H1 (cell line): ENCODE results near the gene DNAJA1. TPM values are rescaled to one million over a fixed set of nuclear protein-coding genes. Genes with fewer than 3 reads are reported as not detected.

ENCODE experiments used
- CTCF ChIA-PET: fragments of 300-600 bp; sonication (Branson Sonifier 250); formaldehyde crosslinking; loops from one replicate; lab custom pipeline; 2021; ENCODE audit not compliant: partially characterized antibody; lab: Charles Lee
- POLR2A ChIA-PET: fragments of 300-600 bp; sonication (Branson Sonifier 250); formaldehyde crosslinking; loops from one replicate; lab custom pipeline; 2021; ENCODE audit warnings: inconsistent platforms; ENCODE audit not compliant: partially characterized antibody; lab: Charles Lee
- DNase-seq, 2 experiments: peaks; one replicate each; pipeline versions ENCODE4 v3.0.0 to v3.0.0-alpha.2; 2010 to 2022; ENCODE audit warnings: low spot score in 2 of 2, low read depth in 1 of 2, mixed read lengths in 1 of 2
- FAIRE-seq: peaks from 2 replicates; lab custom pipeline; 2011; peaks lifted over from hg19 to GRCh38; lab: Jason Lieb, UNC
- H2AFZ ChIP-seq: 2 replicates; pipeline ENCODE4 v1.8.1; 2012; ENCODE audit warnings: low read length, inconsistent platforms
- H2AK5ac ChIP-seq: 2 replicates; pipeline ENCODE4 v1.6.1; 2013; ENCODE audit warnings: low read depth, low read length
- H2BK120ac ChIP-seq: replicated peaks from 2 replicates; pipeline ENCODE3; 2013; ENCODE audit warnings: low read depth, low read length, inconsistent platforms
- H2BK12ac ChIP-seq: 2 replicates; pipeline ENCODE4 v1.6.1; 2013; ENCODE audit warnings: low read depth, low read length
- H2BK15ac ChIP-seq: 2 replicates; pipeline ENCODE4 v1.6.1; 2013; ENCODE audit warnings: low read length
- H2BK20ac ChIP-seq: 2 replicates; pipeline ENCODE4 v1.6.1; 2013; ENCODE audit warnings: low read length
- H2BK5ac ChIP-seq: 2 replicates; pipeline ENCODE4 v1.6.1; 2013; ENCODE audit warnings: low read depth, low read length
- H3K14ac ChIP-seq: 2 replicates; pipeline ENCODE4 v1.6.1; 2013; ENCODE audit warnings: inconsistent platforms; ENCODE audit not compliant: insufficient read length
- H3K18ac ChIP-seq: 2 replicates; pipeline ENCODE4 v1.6.1; 2013; ENCODE audit warnings: low read length; ENCODE audit errors: extremely low read depth
- H3K23ac ChIP-seq: 2 replicates; pipeline ENCODE4 v1.6.1; 2013; ENCODE audit warnings: inconsistent platforms; ENCODE audit not compliant: insufficient read length
- H3K23me2 ChIP-seq: 2 replicates; pipeline ENCODE4 v1.6.1; 2013; ENCODE audit warnings: low read depth, low read length
- H3K27ac ChIP-seq: 2 replicates; pipeline ENCODE4 v1.6.1; 2011; ENCODE audit warnings: low read depth, low read length, inconsistent platforms
- H3K27me3 ChIP-seq, 4 experiments: replicated peaks in 1 of 4; 1 replicate in 1 of 4; 2 replicates in 3 of 4; pipeline versions ENCODE4 v1.6.1 to v1.8.1; 2011 to 2013; ENCODE audit warnings: low read length in 3 of 4, mild to moderate bottlenecking in 3 of 4, inconsistent platforms in 2 of 4, mixed read lengths in 2 of 4, moderate library complexity in 1 of 4; ENCODE audit not compliant: control insufficient read depth in 3 of 4, insufficient read depth in 3 of 4; ENCODE audit errors: extremely low read depth in 1 of 4
- H3K36me3 ChIP-seq, 4 experiments: 2 replicates each; pipeline versions ENCODE4 v1.6.1 to v1.8.1; 2011 to 2013; ENCODE audit warnings: mild to moderate bottlenecking in 4 of 4, low read length in 3 of 4, moderate library complexity in 2 of 4, control low read depth in 1 of 4, inconsistent platforms in 1 of 4; ENCODE audit not compliant: insufficient read depth in 4 of 4, control insufficient read depth in 2 of 4
- H3K4ac ChIP-seq: replicated peaks from 2 replicates; pipeline ENCODE3; 2013; ENCODE audit warnings: low read length, low read depth, mixed read lengths, inconsistent platforms; ENCODE audit not compliant: insufficient read length
- H3K4me1 ChIP-seq, 4 experiments: replicated peaks in 1 of 4; 1 replicate in 1 of 4; 2 replicates in 3 of 4; pipeline versions ENCODE4 v1.6.1 to v1.8.1; 2011 to 2013; ENCODE audit warnings: low read length in 3 of 4, inconsistent platforms in 2 of 4, mixed read lengths in 1 of 4; ENCODE audit not compliant: insufficient read depth in 4 of 4, control insufficient read depth in 3 of 4
- H3K4me2 ChIP-seq, 2 experiments: 2 replicates each; pipeline versions ENCODE4 v1.6.1 to v1.8.1; 2011 to 2013; ENCODE audit warnings: low read depth in 2 of 2, low read length in 2 of 2, control low read depth in 1 of 2, inconsistent platforms in 1 of 2, mild to moderate bottlenecking in 1 of 2; ENCODE audit not compliant: insufficient read depth in 1 of 2
- H3K4me3 ChIP-seq, 4 experiments: fragments of 200-600, 300-600 bp in 1 of 4; sonication (generic), shearing (Covaris generic), sonication (Bioruptor Twin) in 1 of 4; 2 replicates each; pipeline versions ENCODE4 v1.5.1 to v1.8.1; 2011 to 2016; ENCODE audit warnings: low read length in 4 of 4, low read depth in 3 of 4, control low read depth in 2 of 4, inconsistent platforms in 2 of 4, mild to moderate bottlenecking in 2 of 4, mixed read lengths in 1 of 4, moderate library complexity in 1 of 4; ENCODE audit not compliant: insufficient read depth in 2 of 4; ENCODE audit errors: extremely low read depth in 1 of 4
- H3K56ac ChIP-seq: replicated peaks from 2 replicates; pipeline ENCODE3; 2013; ENCODE audit warnings: low read depth, mild to moderate bottlenecking, mixed read lengths, low read length, inconsistent platforms; ENCODE audit not compliant: insufficient read length
- H3K79me1 ChIP-seq: 2 replicates; pipeline ENCODE4 v1.6.1; 2013; ENCODE audit warnings: low read depth, low read length, control low read depth
- H3K79me2 ChIP-seq, 2 experiments: 2 replicates each; pipeline versions ENCODE4 v1.6.1 to v1.8.1; 2012 to 2013; ENCODE audit warnings: low read length in 2 of 2, mild to moderate bottlenecking in 2 of 2, inconsistent platforms in 1 of 2; ENCODE audit not compliant: insufficient read depth in 2 of 2, control insufficient read depth in 1 of 2
- H3K9ac ChIP-seq, 4 experiments: replicated peaks in 1 of 4; 1 replicate in 1 of 4; 2 replicates in 3 of 4; pipeline versions ENCODE4 v1.6.1 to v1.8.1; 2011 to 2013; ENCODE audit warnings: low read depth in 3 of 4, low read length in 3 of 4, control low read depth in 2 of 4, mild to moderate bottlenecking in 2 of 4, moderate library complexity in 2 of 4, inconsistent platforms in 1 of 4; ENCODE audit errors: extremely low read depth in 1 of 4
- H3K9me3 ChIP-seq, 2 experiments: 2 replicates each; pipeline versions ENCODE4 v1.6.1 to v1.8.1; 2012 to 2013; ENCODE audit warnings: mild to moderate bottlenecking in 2 of 2, moderate library complexity in 2 of 2, control low read depth in 1 of 2, inconsistent platforms in 1 of 2, low read depth in 1 of 2, low read length in 1 of 2, mixed read lengths in 1 of 2; ENCODE audit not compliant: insufficient read depth in 2 of 2
- H4K20me1 ChIP-seq, 2 experiments: replicated peaks in 1 of 2; 2 replicates each; pipeline versions ENCODE3 to v1.8.1; 2011 to 2013; ENCODE audit warnings: inconsistent platforms in 2 of 2, low read length in 2 of 2, mild to moderate bottlenecking in 1 of 2; ENCODE audit not compliant: insufficient read depth in 2 of 2, control insufficient read depth in 1 of 2
- H4K5ac ChIP-seq: 2 replicates; pipeline ENCODE4 v1.6.1; 2013; ENCODE audit warnings: low read length, low read depth, mixed read lengths, inconsistent platforms; ENCODE audit not compliant: insufficient read length
- H4K8ac ChIP-seq: 2 replicates; pipeline ENCODE4 v1.8.0; 2013; ENCODE audit warnings: mild to moderate bottlenecking, moderate library complexity, low read length, inconsistent platforms; ENCODE audit not compliant: insufficient read depth; ENCODE audit errors: extremely low read depth
- H4K91ac ChIP-seq: replicated peaks from 2 replicates; pipeline ENCODE3; 2013; ENCODE audit warnings: low read length, mixed read lengths, inconsistent platforms; ENCODE audit not compliant: insufficient read length
- CBX5 ChIP-seq: fragments of 300-800, 300-1000 bp; sonication (generic); IDR thresholded peaks from 2 replicates; pipeline ENCODE4 v1.7.1; 2016; ENCODE audit warnings: antibody characterized with exemption, low read length, low read depth
- EGR1 ChIP-seq: IDR thresholded peaks from 2 replicates; pipeline ENCODE4 v1.6.1; 2011; ENCODE audit warnings: low read depth, low read length, borderline replicate concordance
- JUN ChIP-seq: IDR thresholded peaks from 2 replicates; pipeline ENCODE4 v1.6.1; 2011; ENCODE audit warnings: low read depth, mild to moderate bottlenecking, improper control_type of control experiment, low read length
- SP2 ChIP-seq: IDR thresholded peaks from 2 replicates; pipeline ENCODE4 v1.6.1; 2012; ENCODE audit warnings: mild to moderate bottlenecking, low read length, inconsistent platforms
- TCF12 ChIP-seq: IDR thresholded peaks from 2 replicates; pipeline ENCODE4 v1.6.1; 2011; ENCODE audit warnings: low read depth, mild to moderate bottlenecking, low read length
- WGBS, 2 experiments: shearing (Covaris generic) in 1 of 2; methylation state at CpG; one replicate each; pipeline versions ENCODE4 v1.1.6 to v1.1.7; 2013 to 2015; ENCODE audit warnings: low lambda C conversion rate in 2 of 2, mixed read lengths in 2 of 2, inconsistent platforms in 1 of 2, low coverage in 1 of 2, missing lambda C conversion rate in 1 of 2; ENCODE audit not compliant: insufficient replicate concordance in 2 of 2, insufficient coverage in 1 of 2, insufficient read length in 1 of 2; ENCODE audit errors: extremely low coverage in 1 of 2, missing lambda C conversion rate in 1 of 2; 5-methylcytosine and 5-hydroxymethylcytosine counted together
- polyA plus RNA-seq, 7 experiments: library from polyadenylated mRNA; depleted of rRNA in 3 of 7; stranded (reverse) in 5 of 7; unstranded in 2 of 7; fragments of >200 nt in 5 of 7; fragments of 200-250 nt in 2 of 7; gene quantifications; 1 replicate in 5 of 7; 2 replicates in 1 of 7; 4 replicates in 1 of 7; pipeline versions ENCODE4 v1.2.1 to v1.2.3, GENCODE V29; 2011 to 2013; ENCODE audit warnings: missing spikeins in 2 of 7, mixed read lengths in 2 of 7
- total RNA-seq: library from RNA; stranded (reverse); fragmentation: NEBNext Ultra II Directional; extraction: Animal tissue kit (Norgen Biotek cat#: 25700); gene quantifications from 2 replicates; pipeline ENCODE4 v1.2.1, GENCODE V29; 2021

The DNAJA1 gene
- total and polyA plus RNA-seq, 2 of the 8 experiments (the other 6 are each of a cell fraction or from before 2014, with no cell fraction given) = 54.4 to 159 TPM

DNA sequence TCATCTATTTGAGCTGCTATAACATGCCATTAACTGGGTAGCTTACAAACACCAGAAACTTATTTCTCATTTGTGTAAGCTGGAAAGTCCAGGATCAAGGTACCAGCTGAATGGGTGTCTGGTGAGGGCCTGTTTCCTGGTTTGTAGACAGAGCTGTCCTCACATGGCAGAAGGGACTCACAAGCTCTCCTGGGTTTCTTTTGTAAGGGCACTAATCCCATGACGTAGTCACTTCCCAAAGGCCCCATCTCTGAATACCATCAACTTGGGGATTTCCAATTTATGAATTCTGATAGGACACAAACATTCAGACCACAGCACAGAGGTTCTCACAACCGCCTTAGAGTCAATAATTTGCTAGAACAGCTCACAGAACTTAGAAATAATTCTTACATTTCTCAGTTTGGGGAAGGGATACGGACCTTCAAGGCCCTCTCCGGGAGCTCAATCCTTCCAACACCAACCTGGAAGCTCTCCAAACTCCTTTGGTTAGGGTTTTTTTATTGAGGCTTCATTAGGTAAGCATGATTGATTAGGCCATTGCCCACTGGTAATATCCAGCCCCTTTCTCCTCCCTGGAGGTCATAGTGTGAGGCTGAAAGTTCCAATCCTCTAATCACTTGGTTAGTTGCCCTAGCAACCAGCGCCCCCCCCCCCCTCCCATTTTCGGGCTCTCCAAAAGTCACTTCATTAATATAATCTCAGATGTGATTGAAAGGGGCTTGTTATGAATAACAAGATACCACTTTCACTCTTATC, 7.6 kb upstream of the DNAJA1 start:
- H3K23ac ChIP-seq = no peak overlapping the region
- H3K27ac ChIP-seq = no peak overlapping the region
- no peaks in the 10 kb centered on the region for H3K23me2 ChIP-seq
- H2AFZ ChIP-seq = no peak overlapping the region
- no peak overlapping the region for H3K4me3 ChIP-seq
- WGBS, 2 experiments = 96% methylated on average over 4 of the region's 6 CpGs; no CpG with 5 or more reads in 1 of the 2 experiments
- H3K4me1 ChIP-seq = peaks cover 4 to 16% (median 12%) of the 10 kb centered on the region in 4 experiments; a peak in 5 of 7 replicates
- no peaks in the 10 kb centered on the region for H3K79me1 ChIP-seq
- H3K27me3 ChIP-seq = no peaks in the 10 kb centered on the region
- no peak overlapping the region for H2AK5ac ChIP-seq
- H4K5ac ChIP-seq = no peak overlapping the region
- H2BK120ac ChIP-seq = no peak overlapping the region
- H3K36me3 ChIP-seq = peaks cover 0 to 12% (median 1%) of the 10 kb centered on the region in 4 experiments; a peak in 3 of 8 replicates
- no peak overlapping the region for H3K56ac ChIP-seq
- H3K4ac ChIP-seq = no peak overlapping the region
- no peak overlapping the region for H4K8ac ChIP-seq
- no peak overlapping the region for H2BK15ac ChIP-seq
- TF ChIP-seq EGR1 (no peak), CBX5 (no peak), TCF12 (no peak), JUN (no peak), SP2 (no peak)
- H3K18ac ChIP-seq = no peak overlapping the region
- POLR2A ChIA-PET = interaction anchor here (0.8 to 9.0 kb wide), 6 partner anchors 8 to 273 kb away, joined by 3 to 160 read pairs (median 4); partner anchors contain the start of genes DNAJA1 and NFX1
- no peaks in the 10 kb centered on the region for H3K9me3 ChIP-seq
- no peak overlapping the region for H3K4me2 ChIP-seq
- peaks cover 0 to 43% of the 10 kb centered on the region in 2 experiments; a peak in 2 of 4 replicates for H3K79me2 ChIP-seq
- no peak overlapping the region for H2BK5ac ChIP-seq
- H3K9ac ChIP-seq = no peak overlapping the region
- CTCF ChIA-PET = no interaction called here
- no peak overlapping the region for H3K14ac ChIP-seq
- no peak overlapping the region for H2BK20ac ChIP-seq
- no peak overlapping the region for H4K91ac ChIP-seq
- no peak for FAIRE-seq
- H2BK12ac ChIP-seq = no peak overlapping the region
- H4K20me1 ChIP-seq = peaks cover 0 to 7% of the 10 kb centered on the region in 2 experiments
- DNase-seq = no peak
